SU-DHL-6 (cell line): ENCODE results near the gene CPED1.

ENCODE experiments used
- H2AFZ ChIP-seq: fragments of 200-600 bp; sonication (generic); 2 replicates; pipeline ENCODE4 v1.6.1; 2014; ENCODE audit warnings: low read depth, mild to moderate bottlenecking, moderate library complexity, mixed read lengths, antibody characterized with exemption, low read length; ENCODE audit not compliant: severe bottlenecking
- H3F3A ChIP-seq: fragments of 200-600 bp; shearing (Covaris generic); 2 replicates; pipeline ENCODE4 v1.6.0; 2016; ENCODE audit warnings: antibody characterized with exemption, mild to moderate bottlenecking; ENCODE audit not compliant: insufficient read depth
- H3K27ac ChIP-seq: fragments of 200-600 bp; sonication (generic); 2 replicates; pipeline ENCODE4 v1.5.1; 2016; ENCODE audit warnings: low read depth, mild to moderate bottlenecking, low read length, moderate library complexity, mixed read lengths
- H3K27me3 ChIP-seq: fragments of 200-600 bp; sonication (generic), shearing (Covaris generic); 2 replicates; pipeline ENCODE4 v1.6.0; 2014; ENCODE audit warnings: mild to moderate bottlenecking, low read length
- H3K36me3 ChIP-seq: fragments of 200-600 bp; sonication (generic); 2 replicates; pipeline ENCODE4 v1.6.1; 2014; ENCODE audit warnings: mild to moderate bottlenecking, low read length, mixed read lengths
- H3K4me2 ChIP-seq: fragments of 300-600, 200-600 bp; shearing (Covaris generic), sonication (generic); 2 replicates; pipeline ENCODE4 v1.6.0; 2014; ENCODE audit warnings: low read length, low read depth, mild to moderate bottlenecking; ENCODE audit not compliant: poor library complexity, severe bottlenecking
- H3K4me3 ChIP-seq: fragments of 200-600 bp; sonication (generic); 2 replicates; pipeline ENCODE4 v1.5.1; 2014; ENCODE audit warnings: antibody characterized with exemption, low read length, mild to moderate bottlenecking, mixed read lengths; ENCODE audit not compliant: insufficient read depth, poor library complexity, severe bottlenecking
- H3K79me2 ChIP-seq: fragments of 200-600 bp; sonication (generic); 2 replicates; pipeline ENCODE4 v1.6.1; 2014; ENCODE audit warnings: mild to moderate bottlenecking, low read length, moderate library complexity; ENCODE audit not compliant: insufficient read depth
- H3K9ac ChIP-seq: fragments of 200-600 bp; sonication (generic); 2 replicates; pipeline ENCODE4 v1.7.0; 2014; ENCODE audit warnings: mild to moderate bottlenecking, low read length
- H3K9me2 ChIP-seq: fragments of 200-600 bp; sonication (generic); replicated peaks from 2 replicates; pipeline ENCODE4 v1.6.1; 2014; ENCODE audit warnings: low read length; ENCODE audit not compliant: insufficient read depth
- H3K9me3 ChIP-seq: fragments of 200-600 bp; sonication (generic); 2 replicates; pipeline ENCODE4 v1.6.1; 2014; ENCODE audit warnings: low read length, mixed read lengths; ENCODE audit not compliant: insufficient read depth
- H4K20me1 ChIP-seq: fragments of 200-600 bp; sonication (generic); 2 replicates; pipeline ENCODE4 v1.6.1; 2014; ENCODE audit warnings: low read depth, mild to moderate bottlenecking, antibody characterized with exemption, low read length, moderate library complexity, mixed read lengths
- EZH2phosphoT487 ChIP-seq: fragments of 200-600 bp; sonication (generic), shearing (Covaris generic); conservative IDR thresholded peaks from 2 replicates; pipeline ENCODE4 v1.6.1; 2018; ENCODE audit warnings: mild to moderate bottlenecking, antibody characterized with exemption, low read length, moderate library complexity, mixed read lengths
- TF ChIP-seq, protein P1 (sequence below): fragments of 200-600 bp; sonication (generic); IDR thresholded peaks from one replicate; pipeline ENCODE4 v1.5.1; 2017; ENCODE audit warnings: antibody characterized with exemption, mild to moderate bottlenecking, low read length, moderate library complexity; ENCODE audit not compliant: insufficient read depth, poor library complexity, severe bottlenecking

Gene CPED1

DNA sequence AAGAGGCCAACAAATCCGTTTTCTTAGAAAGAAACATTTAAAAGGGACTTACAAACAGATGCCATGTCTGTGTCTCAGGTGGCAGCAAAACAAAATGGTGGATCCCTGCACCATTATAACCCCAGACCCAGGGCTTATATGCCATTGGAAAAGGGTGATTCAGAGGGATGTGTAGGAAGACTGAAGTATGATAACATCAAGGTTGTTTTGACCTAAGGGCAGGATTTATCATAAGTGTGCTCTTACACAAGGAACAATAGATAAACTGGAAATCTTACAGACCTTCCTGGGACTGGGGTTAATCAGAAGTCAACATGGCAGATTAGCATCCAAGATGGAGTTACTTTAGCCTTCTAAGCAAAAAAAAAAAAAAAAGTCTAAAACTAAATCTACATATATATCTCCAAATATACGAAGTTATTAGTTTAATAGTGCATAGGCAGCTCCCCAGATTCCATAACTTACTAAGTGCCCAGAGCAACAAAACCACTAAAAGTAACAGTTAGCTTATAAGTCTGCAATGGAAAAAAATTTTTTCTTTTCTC lies 306.0 kb downstream of the CPED1 start:
- Histone ChIP-seq H3K36me3 (no peaks in the 10 kb centered on the region), H3K4me2 (no peak overlapping the region), H3K79me2 (no peaks in the 10 kb centered on the region), H3K27ac (no peak overlapping the region), H3K9me3 (no peaks in the 10 kb centered on the region), H3K9me2 (no peaks in the 10 kb centered on the region), H3K27me3 (no peaks in the 10 kb centered on the region), H4K20me1 (no peaks in the 10 kb centered on the region), H3K4me3 (no peak overlapping the region), H2AFZ (no peak overlapping the region), H3K9ac (no peak overlapping the region), H3F3A (no peaks in the 10 kb centered on the region)
- TF ChIP-seq, protein P1, sequence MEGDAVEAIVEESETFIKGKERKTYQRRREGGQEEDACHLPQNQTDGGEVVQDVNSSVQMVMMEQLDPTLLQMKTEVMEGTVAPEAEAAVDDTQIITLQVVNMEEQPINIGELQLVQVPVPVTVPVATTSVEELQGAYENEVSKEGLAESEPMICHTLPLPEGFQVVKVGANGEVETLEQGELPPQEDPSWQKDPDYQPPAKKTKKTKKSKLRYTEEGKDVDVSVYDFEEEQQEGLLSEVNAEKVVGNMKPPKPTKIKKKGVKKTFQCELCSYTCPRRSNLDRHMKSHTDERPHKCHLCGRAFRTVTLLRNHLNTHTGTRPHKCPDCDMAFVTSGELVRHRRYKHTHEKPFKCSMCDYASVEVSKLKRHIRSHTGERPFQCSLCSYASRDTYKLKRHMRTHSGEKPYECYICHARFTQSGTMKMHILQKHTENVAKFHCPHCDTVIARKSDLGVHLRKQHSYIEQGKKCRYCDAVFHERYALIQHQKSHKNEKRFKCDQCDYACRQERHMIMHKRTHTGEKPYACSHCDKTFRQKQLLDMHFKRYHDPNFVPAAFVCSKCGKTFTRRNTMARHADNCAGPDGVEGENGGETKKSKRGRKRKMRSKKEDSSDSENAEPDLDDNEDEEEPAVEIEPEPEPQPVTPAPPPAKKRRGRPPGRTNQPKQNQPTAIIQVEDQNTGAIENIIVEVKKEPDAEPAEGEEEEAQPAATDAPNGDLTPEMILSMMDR: no peak
- TF ChIP-seq EZH2phosphoT487: no peak

DNA sequence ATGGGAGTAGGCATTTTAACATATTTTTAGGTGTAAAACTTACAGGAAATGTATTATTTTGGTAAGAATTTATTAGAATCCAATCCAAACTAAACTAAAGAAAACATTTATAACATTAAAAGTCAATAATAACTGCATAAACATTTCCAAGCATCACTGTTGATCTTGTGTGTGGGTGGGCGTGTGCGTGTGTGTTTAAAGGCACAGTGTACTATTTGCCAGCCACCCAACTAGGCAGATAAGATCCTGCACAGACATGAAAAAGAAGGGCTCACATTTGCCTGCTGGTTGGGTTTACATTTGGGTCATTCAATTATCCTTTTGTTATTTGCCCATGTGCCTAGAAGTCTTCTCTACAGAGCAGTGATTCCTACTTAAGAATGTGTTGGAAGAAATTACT lies 309.3 kb downstream of the CPED1 start:
- Histone ChIP-seq H3K36me3 (no peaks in the 10 kb centered on the region), H4K20me1 (no peaks in the 10 kb centered on the region), H3K27ac (no peak overlapping the region), H3K9ac (no peak overlapping the region), H3K79me2 (no peaks in the 10 kb centered on the region), H3K4me3 (no peak overlapping the region), H2AFZ (no peak overlapping the region), H3K9me2 (no peaks in the 10 kb centered on the region), H3K4me2 (no peak overlapping the region), H3K9me3 (no peaks in the 10 kb centered on the region), H3K27me3 (no peaks in the 10 kb centered on the region), H3F3A (no peaks in the 10 kb centered on the region)
- TF ChIP-seq, protein P1: no peak
- TF ChIP-seq EZH2phosphoT487: no peak

DNA sequence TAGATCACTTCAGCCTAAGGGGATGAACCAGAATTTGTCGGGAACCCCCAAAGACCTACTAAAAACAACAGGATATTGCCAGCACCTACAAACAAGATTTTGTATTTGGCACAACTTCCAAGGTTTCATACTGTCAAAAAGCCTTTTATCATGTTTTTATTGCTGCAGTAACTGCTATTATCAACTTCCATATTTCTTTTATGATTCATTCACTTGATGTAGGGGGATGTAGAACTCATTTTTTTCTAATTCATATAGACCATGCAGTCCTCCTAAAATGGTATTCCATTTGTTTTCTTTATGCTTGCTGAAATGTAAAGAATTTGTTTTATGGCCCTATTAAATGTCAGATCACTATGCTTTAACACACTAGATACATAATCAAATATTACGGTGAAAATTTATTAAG lies 310.3 kb downstream of the CPED1 start:
- no peak overlapping the region for H3K4me2 ChIP-seq
- no peaks in the 10 kb centered on the region for H3K9me2 ChIP-seq
- no peaks in the 10 kb centered on the region for H4K20me1 ChIP-seq
- H2AFZ ChIP-seq: no peak overlapping the region
- H3K27ac ChIP-seq: no peak overlapping the region
- TF ChIP-seq, protein P1: no peak
- TF ChIP-seq EZH2phosphoT487: no peak
- H3K27me3 ChIP-seq: no peaks in the 10 kb centered on the region
- H3K4me3 ChIP-seq: no peak overlapping the region
- H3F3A ChIP-seq: no peaks in the 10 kb centered on the region
- no peaks in the 10 kb centered on the region for H3K9me3 ChIP-seq
- H3K79me2 ChIP-seq: no peaks in the 10 kb centered on the region
- H3K36me3 ChIP-seq: no peaks in the 10 kb centered on the region
- H3K9ac ChIP-seq: no peak overlapping the region
